ENCODE results near the gene ZBED1. TPM values are rescaled to one million over a fixed set of nuclear protein-coding genes. Genes with fewer than 3 reads are reported as not detected.

ZBED1 gene
- total and polyA plus RNA-seq, 2 donors (not counting 3 experiments of a cell fraction or from before 2014, with no cell fraction given), result 24.6 to 46.5 TPM

DNA sequence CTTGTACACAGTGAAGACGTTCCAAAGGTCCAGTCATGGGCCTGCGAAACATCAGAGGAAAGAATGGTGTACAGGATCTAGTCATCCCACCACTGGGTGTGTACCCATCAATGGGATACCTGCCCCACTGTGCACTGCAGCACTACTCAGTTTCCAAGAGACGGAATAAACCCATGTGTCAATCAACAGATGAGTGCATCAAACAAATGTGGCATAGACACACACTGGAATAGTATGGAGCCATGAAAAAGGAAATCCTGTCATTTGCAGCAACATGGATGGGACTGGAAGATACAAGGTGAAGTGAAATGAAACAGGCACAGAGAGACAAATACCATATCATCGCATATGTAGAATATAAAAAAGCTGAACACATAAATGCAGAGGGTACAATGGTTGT lies 48.0 kb downstream of the ZBED1 start:
- FAIRE-seq, result no peak

More for the DNA sequence above, 48.0 kb downstream of the ZBED1 start:
- Histone ChIP-seq H4K20me1 (replicated peaks; ENCODE audit: control insufficient read depth, extremely low read depth, insufficient read depth, low read length) (no peaks in the 10 kb centered on the region), H3K4me1 (ENCODE audit: control insufficient read depth, extremely low read depth, insufficient read depth, low read length) (no peaks in the 10 kb centered on the region), H3K4me2 (ENCODE audit: insufficient read depth, low read length) (no peak overlapping the region), H3K79me2 (ENCODE audit: control insufficient read depth, insufficient read depth, low read length) (peaks cover 4% of the 10 kb centered on the region), H3K9me1 (replicated peaks; ENCODE audit: control insufficient read depth, extremely low read depth, insufficient read depth, low read length) (no peaks in the 10 kb centered on the region), H3K9me3 (replicated peaks; ENCODE audit: control insufficient read depth, insufficient read depth, low read length) (no peaks in the 10 kb centered on the region), H2AFZ (ENCODE audit: low read depth, low read length) (no peak overlapping the region), H3K27ac (ENCODE audit: insufficient read depth, low read depth, low read length) (no peak overlapping the region), H3K36me3 (ENCODE audit: control insufficient read depth in 2 of 2, extremely low read depth in 1 of 2, insufficient read depth in 2 of 2, low read length in 2 of 2) (no peaks in the 10 kb centered on the region), H3K9ac (replicated peaks; ENCODE audit: extremely low read depth, insufficient read depth, low read length) (no peak overlapping the region), H3K27me3 (ENCODE audit: control insufficient read depth in 2 of 2, insufficient read depth in 2 of 2, low read length in 2 of 2) (no peaks in the 10 kb centered on the region), H3K4me3 (replicated peaks in 1 of 3; ENCODE audit: insufficient read depth in 1 of 3, low read depth in 1 of 3, low read length in 3 of 3) (no peak overlapping the region)
- intact Hi-C loops (cut with micrococcal nuclease), result no loop called here
- dilution Hi-C loops (cut with MboI; ENCODE audit: extremely low pct_ligation_motif_present, low sequenced_read_pairs), result no loop called here
- BruUV-seq (replicated peaks), result no TSS peak
- DNase-seq (ENCODE audit: low read depth, low spot score), result no peak
- ChIA-PET CTCF (no interaction called here), POLR2A (no interaction called here)
- TF ChIP-seq POLR2AphosphoS5 (IDR thresholded peaks at IDR 0.05; ENCODE audit: insufficient read depth, low read depth, low read length), result no peak
- no peak for TF ChIP-seq FOS (IDR thresholded peaks at IDR 0.05; ENCODE audit: borderline replicate concordance, insufficient read depth, low read length)
- TF ChIP-seq, protein P1, sequence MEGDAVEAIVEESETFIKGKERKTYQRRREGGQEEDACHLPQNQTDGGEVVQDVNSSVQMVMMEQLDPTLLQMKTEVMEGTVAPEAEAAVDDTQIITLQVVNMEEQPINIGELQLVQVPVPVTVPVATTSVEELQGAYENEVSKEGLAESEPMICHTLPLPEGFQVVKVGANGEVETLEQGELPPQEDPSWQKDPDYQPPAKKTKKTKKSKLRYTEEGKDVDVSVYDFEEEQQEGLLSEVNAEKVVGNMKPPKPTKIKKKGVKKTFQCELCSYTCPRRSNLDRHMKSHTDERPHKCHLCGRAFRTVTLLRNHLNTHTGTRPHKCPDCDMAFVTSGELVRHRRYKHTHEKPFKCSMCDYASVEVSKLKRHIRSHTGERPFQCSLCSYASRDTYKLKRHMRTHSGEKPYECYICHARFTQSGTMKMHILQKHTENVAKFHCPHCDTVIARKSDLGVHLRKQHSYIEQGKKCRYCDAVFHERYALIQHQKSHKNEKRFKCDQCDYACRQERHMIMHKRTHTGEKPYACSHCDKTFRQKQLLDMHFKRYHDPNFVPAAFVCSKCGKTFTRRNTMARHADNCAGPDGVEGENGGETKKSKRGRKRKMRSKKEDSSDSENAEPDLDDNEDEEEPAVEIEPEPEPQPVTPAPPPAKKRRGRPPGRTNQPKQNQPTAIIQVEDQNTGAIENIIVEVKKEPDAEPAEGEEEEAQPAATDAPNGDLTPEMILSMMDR (IDR thresholded peaks at IDR 0.05; ENCODE audit: extremely low read depth in 1 of 2, insufficient read depth in 1 of 2, low read depth in 1 of 2, low read length in 2 of 2), result no peak
- no peak for TF ChIP-seq POLR2A (IDR thresholded peaks at IDR 0.05; ENCODE audit: low read depth, low read length)
- TF ChIP-seq EZH2 (IDR thresholded peaks at IDR 0.05; ENCODE audit: borderline replicate concordance, low read depth, low read length, severe bottlenecking), result no peak
- no peak for TF ChIP-seq JUN (IDR thresholded peaks at IDR 0.05; ENCODE audit: borderline replicate concordance, insufficient read depth, insufficient read length, low read depth)
- TF ChIP-seq, protein P2, sequence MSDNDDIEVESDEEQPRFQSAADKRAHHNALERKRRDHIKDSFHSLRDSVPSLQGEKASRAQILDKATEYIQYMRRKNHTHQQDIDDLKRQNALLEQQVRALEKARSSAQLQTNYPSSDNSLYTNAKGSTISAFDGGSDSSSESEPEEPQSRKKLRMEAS (IDR thresholded peaks at IDR 0.05; ENCODE audit: insufficient read depth, insufficient read length), result no peak
- no peak for TF ChIP-seq MYC (IDR thresholded peaks at IDR 0.05; ENCODE audit: low read depth, low read length)
- no peak for TF ChIP-seq GATA2 (IDR thresholded peaks at IDR 0.05; ENCODE audit: insufficient read depth, insufficient read length, low read depth, low read length)

All from endothelial cell of umbilical vein (primary cell).